Cardiac muscle cell (in vitro differentiated cells and primary cell): Measurements from ENCODE around the gene AP1M2. TPM values are rescaled to one million over a fixed set of nuclear protein-coding genes. Genes with fewer than 3 reads are reported as not detected.
A peak's percentile ranks its signal among the peaks of the same experiment; 100 is the strongest.

ENCODE experiments used
- DNase-seq, 2 donors: peaks; one replicate each; pipeline versions ENCODE4 v3.0.0 to v3.0.0-alpha.2; 2010 to 2017; ENCODE audit warnings: low read depth in 1 of 2, low spot score in 1 of 2
- H3K27ac ChIP-seq: fragments of 200-600 bp; sonication (generic); 2 replicates; pipeline ENCODE4 v1.5.1; 2016
- H3K27me3 ChIP-seq: fragments of 200-600 bp; sonication (generic); 2 replicates; pipeline ENCODE4 v1.6.0; 2016; ENCODE audit warnings: control low read depth
- H3K36me3 ChIP-seq: fragments of 200-600 bp; sonication (generic); 2 replicates; pipeline ENCODE4 v1.5.1; 2016; ENCODE audit warnings: control low read depth
- H3K4me1 ChIP-seq: fragments of 200-600 bp; sonication (generic); 2 replicates; pipeline ENCODE4 v1.8.1; 2017; ENCODE audit warnings: low read depth, mild to moderate bottlenecking, mixed run types
- H3K4me3 ChIP-seq: fragments of 200-600 bp; sonication (generic); 2 replicates; pipeline ENCODE4 v1.5.1; 2016; ENCODE audit warnings: mild to moderate bottlenecking
- H3K9me3 ChIP-seq: fragments of 200-600 bp; sonication (generic); 2 replicates; pipeline ENCODE4 v1.5.1; 2017; ENCODE audit warnings: low read depth, mild to moderate bottlenecking, control low read depth
- polyA plus RNA-seq: library from polyadenylated mRNA; unstranded; fragments of >200 nt; fragmentation: Nextera tagmentation; extraction: Ambion mirVana; gene quantifications from 2 replicates; pipeline ENCODE4 v1.2.1, GENCODE V29; 2016
- total RNA-seq: library from RNA; depleted of rRNA; stranded (reverse); fragments of >200 nt; gene quantifications from 2 replicates; pipeline ENCODE4 v1.2.3, GENCODE V29; 2016
- TF ChIP-seq, protein P1 (sequence below): IDR thresholded peaks from 2 replicates; pipeline ENCODE4 v1.5.1; 2012; ENCODE audit warnings: low read depth, mild to moderate bottlenecking, low read length

Gene AP1M2
- total and polyA plus RNA-seq, 2 experiments from 2014 or later = 0.12 to 0.28 TPM

DNA sequence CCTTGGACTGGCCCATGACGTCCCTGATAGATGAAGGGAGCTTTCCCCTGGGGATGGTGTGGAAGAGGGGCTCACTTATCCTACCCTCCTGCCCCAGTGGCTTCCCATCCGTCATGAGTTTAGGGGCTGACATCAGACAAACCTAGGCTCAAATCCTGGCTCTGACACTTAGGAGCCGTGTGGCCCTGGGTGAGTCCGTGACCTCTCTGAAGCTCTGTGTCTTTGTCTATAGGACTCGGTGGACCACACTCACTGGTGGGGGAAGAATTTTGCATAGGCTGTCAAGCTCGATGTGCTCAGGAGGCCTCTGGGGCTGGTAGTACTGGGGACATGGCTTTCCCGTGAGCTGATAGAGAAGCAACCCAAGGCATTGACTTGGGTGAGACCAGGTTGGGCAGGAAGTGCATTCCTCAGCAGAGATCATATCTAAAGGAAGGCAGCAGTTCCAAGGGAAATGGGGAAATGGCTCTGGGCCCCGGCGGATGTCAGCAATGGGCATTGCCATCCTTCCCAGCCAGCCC is 17.4 kb upstream of the AP1M2 start:
- Histone ChIP-seq H3K4me3 (no peak overlapping the region), H3K27me3 (no peaks in the 10 kb centered on the region), H3K9me3 (no peaks in the 10 kb centered on the region), H3K27ac (peak overlapping the region; percentile 92), H3K4me1 (peaks cover 11% of the 10 kb centered on the region), H3K36me3 (no peaks in the 10 kb centered on the region)
- no peak for DNase-seq
- TF ChIP-seq, protein P1, sequence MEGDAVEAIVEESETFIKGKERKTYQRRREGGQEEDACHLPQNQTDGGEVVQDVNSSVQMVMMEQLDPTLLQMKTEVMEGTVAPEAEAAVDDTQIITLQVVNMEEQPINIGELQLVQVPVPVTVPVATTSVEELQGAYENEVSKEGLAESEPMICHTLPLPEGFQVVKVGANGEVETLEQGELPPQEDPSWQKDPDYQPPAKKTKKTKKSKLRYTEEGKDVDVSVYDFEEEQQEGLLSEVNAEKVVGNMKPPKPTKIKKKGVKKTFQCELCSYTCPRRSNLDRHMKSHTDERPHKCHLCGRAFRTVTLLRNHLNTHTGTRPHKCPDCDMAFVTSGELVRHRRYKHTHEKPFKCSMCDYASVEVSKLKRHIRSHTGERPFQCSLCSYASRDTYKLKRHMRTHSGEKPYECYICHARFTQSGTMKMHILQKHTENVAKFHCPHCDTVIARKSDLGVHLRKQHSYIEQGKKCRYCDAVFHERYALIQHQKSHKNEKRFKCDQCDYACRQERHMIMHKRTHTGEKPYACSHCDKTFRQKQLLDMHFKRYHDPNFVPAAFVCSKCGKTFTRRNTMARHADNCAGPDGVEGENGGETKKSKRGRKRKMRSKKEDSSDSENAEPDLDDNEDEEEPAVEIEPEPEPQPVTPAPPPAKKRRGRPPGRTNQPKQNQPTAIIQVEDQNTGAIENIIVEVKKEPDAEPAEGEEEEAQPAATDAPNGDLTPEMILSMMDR = no peak

DNA sequence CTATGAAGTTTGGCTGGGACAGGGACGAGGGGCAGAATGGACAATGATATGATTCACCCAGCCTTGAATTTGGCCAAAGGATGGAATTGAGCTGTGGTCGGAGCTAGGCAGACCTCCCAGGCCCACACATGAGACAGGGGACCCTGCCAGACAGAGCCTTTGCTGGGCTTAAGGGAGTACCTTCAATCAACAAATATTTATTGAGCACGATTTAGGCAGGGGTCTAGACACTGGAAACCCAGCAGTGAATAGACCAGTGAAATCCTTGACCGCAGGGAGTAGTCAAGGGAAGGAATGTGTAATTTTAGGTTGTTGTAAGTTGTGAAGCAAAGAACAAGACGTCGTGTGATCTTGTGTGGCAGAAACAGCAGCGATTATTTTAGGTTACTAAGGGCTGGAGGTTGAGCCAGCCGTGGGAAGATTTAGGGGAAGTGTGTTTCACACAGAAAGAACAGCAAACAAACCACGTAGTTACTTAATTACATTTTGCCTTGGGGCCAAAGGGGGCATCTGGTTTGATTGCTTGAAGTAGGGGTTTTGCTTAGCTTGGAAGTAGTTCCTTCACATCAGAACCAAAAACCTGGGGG is 16.9 kb upstream of the AP1M2 start:
- peak overlapping the region; percentile 92 for H3K27ac ChIP-seq
- no peaks in the 10 kb centered on the region for H3K9me3 ChIP-seq
- peaks cover 11% of the 10 kb centered on the region for H3K4me1 ChIP-seq
- no peaks in the 10 kb centered on the region for H3K36me3 ChIP-seq
- TF ChIP-seq, protein P1 = no peak
- H3K4me3 ChIP-seq = no peak overlapping the region
- no peak for DNase-seq
- no peaks in the 10 kb centered on the region for H3K27me3 ChIP-seq

DNA sequence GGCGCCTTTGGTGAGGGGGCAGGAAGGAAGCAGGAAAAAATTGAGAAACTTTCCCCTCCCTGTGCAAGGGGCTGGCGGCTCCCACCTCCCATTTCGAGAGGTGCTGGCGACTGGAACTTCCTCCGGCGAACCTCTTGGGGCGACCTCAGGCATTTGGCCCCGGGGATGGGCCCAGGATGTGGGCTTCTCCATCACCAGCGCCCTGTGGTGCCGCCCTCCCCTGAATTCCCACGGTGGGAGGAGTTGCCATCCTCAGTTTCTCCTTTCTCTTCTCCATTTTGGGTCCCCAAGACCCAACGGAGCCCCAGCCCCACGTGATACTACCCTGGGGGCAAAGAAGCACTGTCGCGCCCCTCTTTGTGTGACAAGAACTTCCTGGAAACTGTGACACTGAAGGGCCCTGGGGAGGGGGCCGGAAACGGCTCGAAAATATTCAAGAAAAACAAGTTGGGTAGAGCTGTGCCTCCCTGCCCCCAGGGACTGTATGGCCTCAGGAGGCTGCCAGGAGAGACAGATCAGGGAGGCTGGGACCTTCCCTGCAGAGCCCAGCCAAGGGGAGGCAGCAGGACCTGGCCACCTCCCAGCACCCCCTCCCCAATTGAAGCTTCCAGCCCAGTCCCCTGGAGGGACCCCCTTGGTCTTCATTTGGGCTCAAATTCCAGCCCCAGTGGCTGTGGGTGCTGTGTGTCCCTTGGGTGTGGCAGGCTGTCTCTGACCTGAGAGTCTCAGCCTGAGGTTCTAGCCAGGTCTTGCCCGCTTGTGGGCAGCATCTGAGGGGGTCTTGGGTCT is 16.2 kb upstream of the AP1M2 start:
- Histone ChIP-seq H3K27me3 (no peaks in the 10 kb centered on the region), H3K27ac (peak overlapping the region; percentile 92), H3K36me3 (no peaks in the 10 kb centered on the region), H3K9me3 (no peaks in the 10 kb centered on the region), H3K4me1 (peaks cover 11% of the 10 kb centered on the region), H3K4me3 (peak overlapping the region; percentile 96)
- TF ChIP-seq, protein P1 = no peak
- DNase-seq = peak; percentile 16 to 29

DNA sequence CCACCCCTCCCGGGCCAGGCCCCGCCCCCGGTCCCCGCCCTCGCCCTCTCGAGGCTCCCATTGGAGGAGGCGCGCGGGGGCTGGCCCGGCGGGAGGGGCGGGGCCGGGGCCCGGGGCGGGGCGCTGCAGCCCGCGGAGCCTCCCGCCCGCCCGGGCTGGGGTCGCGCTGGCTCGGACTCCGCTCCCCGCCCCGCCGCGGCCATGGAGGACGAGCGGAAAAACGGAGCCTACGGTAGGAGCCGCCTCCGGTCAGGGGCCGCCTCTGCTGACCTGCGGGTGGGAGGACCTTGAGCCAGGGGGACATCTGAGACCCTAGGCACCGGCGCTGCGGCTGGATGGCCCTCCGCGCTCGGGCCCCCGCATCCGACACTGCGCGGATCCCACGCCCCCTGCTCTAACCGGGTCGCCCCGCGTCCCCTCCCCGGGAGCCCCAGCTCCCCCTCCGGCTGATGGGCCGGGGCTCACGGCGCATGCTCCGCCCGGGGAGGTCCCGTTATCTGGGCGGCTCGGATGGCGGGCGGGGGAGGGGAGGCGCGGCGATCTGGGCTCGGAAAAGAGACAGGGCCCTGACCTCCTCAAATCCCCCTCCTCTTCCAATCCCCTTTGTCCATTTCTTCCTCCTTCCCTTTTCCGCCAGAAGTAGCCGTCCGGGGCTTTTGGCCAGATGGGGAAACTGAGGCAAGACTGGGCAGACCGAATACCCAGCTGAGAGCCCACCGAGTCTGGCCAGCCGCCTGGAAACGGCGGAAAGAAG is 15.4 kb upstream of the AP1M2 start:
- no peaks in the 10 kb centered on the region for H3K36me3 ChIP-seq
- DNase-seq = peak; percentile 83 to 91

DNA sequence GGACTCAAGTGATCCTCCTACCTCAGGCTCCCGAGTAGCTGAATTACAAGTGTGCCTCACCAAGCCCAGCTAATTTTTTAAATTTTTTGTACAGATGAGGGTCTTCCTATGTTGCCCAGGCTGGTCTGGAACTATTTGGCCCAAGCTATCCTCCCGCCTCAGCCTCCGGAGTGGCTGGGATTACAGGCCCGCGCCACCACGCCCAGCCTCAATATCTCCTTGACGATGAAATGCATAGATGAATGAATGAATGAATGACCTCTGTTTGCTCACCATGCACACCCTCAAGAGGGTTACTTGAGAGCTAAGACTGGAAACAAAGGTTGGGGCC is 14.9 kb upstream of the AP1M2 start:
- Histone ChIP-seq H3K9me3 (no peaks in the 10 kb centered on the region), H3K4me1 (peaks cover 11% of the 10 kb centered on the region), H3K4me3 (peak overlapping the region; percentile 10), H3K36me3 (no peaks in the 10 kb centered on the region), H3K27me3 (no peaks in the 10 kb centered on the region), H3K27ac (no peak overlapping the region)
- TF ChIP-seq, protein P1 = no peak
- DNase-seq = no peak

More for the DNA sequence above, 15.4 kb upstream of the AP1M2 start:
- TF ChIP-seq, protein P1 = no peak
- Histone ChIP-seq H3K27me3 (no peaks in the 10 kb centered on the region), H3K9me3 (no peaks in the 10 kb centered on the region), H3K27ac (peak overlapping the region; percentile 92), H3K4me1 (peaks cover 11% of the 10 kb centered on the region), H3K4me3 (peak overlapping the region; percentile 96)
